Esophagus squamous epithelium (tissue), 5 donors: ENCODE measurements around the gene DAB1. TPM values are rescaled to one million over a fixed set of nuclear protein-coding genes. Genes with fewer than 3 reads are reported as not detected.

Source experiments
- DNase-seq: peaks from one replicate; lab custom pipeline; 2025; lab: John Stamatoyannopoulos, UW
- H3K27ac ChIP-seq, 4 donors: fragments of 200-600 bp; sonication (generic); one replicate each; pipeline ENCODE4 v1.5.1; 2016 to 2019; ENCODE audit warnings: mild to moderate bottlenecking in 1 of 4
- H3K27me3 ChIP-seq, 4 donors: fragments of 200-600 bp; sonication (generic); 1 replicate in 3 of 4; 2 replicates in 1 of 4; pipeline versions ENCODE4 v1.5.1 to v1.6.0; 2017 to 2021; ENCODE audit warnings: antibody characterized with exemption in 1 of 4
- H3K36me3 ChIP-seq, 3 donors: fragments of 200-600 bp; sonication (generic); one replicate each; pipeline ENCODE4 v1.5.1; 2016 to 2019
- H3K4me1 ChIP-seq, 3 donors: fragments of 200-600 bp; sonication (generic); one replicate each; pipeline ENCODE4 v1.5.1; 2017 to 2019
- H3K4me3 ChIP-seq, 4 donors: fragments of 200-600 bp; sonication (generic); 1 replicate in 3 of 4; 2 replicates in 1 of 4; pipeline ENCODE4 v1.5.1; 2016 to 2019; ENCODE audit warnings: mild to moderate bottlenecking in 2 of 4, moderate library complexity in 1 of 4
- H3K9me3 ChIP-seq, 3 donors: fragments of 200-600 bp; sonication (generic); one replicate each; pipeline ENCODE4 v1.5.1; 2016 to 2019
- CTCF ChIP-seq, 6 experiments: fragments of 450-650 bp in 4 of 6; fragments of 200-600 bp in 2 of 6; sonication (generic) in 2 of 6; IDR thresholded peaks; one replicate each; pipeline ENCODE4 v1.5.1; 2016 to 2019; ENCODE audit warnings: antibody characterized with exemption in 6 of 6, mild to moderate bottlenecking in 4 of 6, moderate library complexity in 4 of 6
- POLR2A ChIP-seq, 4 donors: fragments of 450-650 bp; IDR thresholded peaks; one replicate each; pipeline ENCODE4 v1.6.1; 2017; ENCODE audit warnings: antibody characterized with exemption in 4 of 4, mild to moderate bottlenecking in 4 of 4, moderate library complexity in 3 of 4
- WGBS, 2 donors: methylation state at CpG; one replicate each; pipeline ENCODE4 v1.1.5; 2018; 5-methylcytosine and 5-hydroxymethylcytosine counted together
- intact Hi-C: fragments of 100-400 bp; cut with DNase I; formaldehyde crosslinking; loops from one replicate; pipeline ENCODE4 v1.15.0; 2022
- total RNA-seq, 4 donors: library from RNA; depleted of rRNA; stranded (reverse); fragments of >200 nt; gene quantifications; one replicate each; pipeline ENCODE4 v1.1.0, GENCODE V29; 2016
- donor health status: DM: yes; HTN: yes; CAD: no.

The DAB1 gene
- total RNA-seq, 4 donors from 2014 or later: under 0.01 TPM; not detected in 3

GRCh38 chr1:57312869-57313268 lies 111.0 kb downstream of the DAB1 start:
- no peak for DNase-seq
- Histone ChIP-seq H3K27ac (no peak overlapping the region), H3K4me3 (no peak overlapping the region), H3K4me1 (no peaks in the 10 kb centered on the region), H3K36me3 (no peaks in the 10 kb centered on the region), H3K27me3 (no peaks in the 10 kb centered on the region), H3K9me3 (no peaks in the 10 kb centered on the region)
- intact Hi-C loops: no loop called here
- 58 to 76% methylated on average over 2 to 3 of the region's 7 CpGs for WGBS, 2 donors
- no peak for TF ChIP-seq POLR2A (IDR thresholded peaks at IDR 0.05)
- TF ChIP-seq CTCF (IDR thresholded peaks at IDR 0.05): no peak

DNA sequence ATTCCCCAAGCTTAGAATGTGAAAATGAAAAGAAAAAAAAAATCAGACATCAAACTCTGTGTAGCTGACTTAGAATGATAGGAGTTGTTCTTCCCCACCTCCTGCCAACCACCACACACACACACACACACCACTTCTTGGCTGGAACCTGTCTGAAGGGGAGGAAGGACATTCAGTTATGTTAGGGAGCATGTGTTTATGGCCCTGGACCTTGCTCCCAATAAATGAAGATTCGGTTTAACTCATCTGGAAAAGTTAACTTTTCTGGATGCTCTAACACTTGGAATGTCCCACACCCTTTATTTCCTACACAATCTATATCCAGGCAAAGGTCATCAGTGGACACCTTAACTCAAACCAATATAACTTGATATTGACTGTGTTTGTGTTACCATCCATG lies 112.4 kb downstream of the DAB1 start:
- Histone ChIP-seq H3K9me3 (no peaks in the 10 kb centered on the region), H3K4me3 (no peak overlapping the region), H3K36me3 (no peaks in the 10 kb centered on the region), H3K27me3 (no peaks in the 10 kb centered on the region), H3K27ac (no peak overlapping the region), H3K4me1 (no peaks in the 10 kb centered on the region)
- TF ChIP-seq POLR2A (IDR thresholded peaks at IDR 0.05) (no peak), CTCF (IDR thresholded peaks at IDR 0.05) (no peak)
- no peak for DNase-seq
- 63 to 100% methylated on average over 1 of the region's 1 CpG for WGBS, 2 donors
- intact Hi-C loops: no loop called here

GRCh38 chr1:57311006-57311405 lies 112.9 kb downstream of the DAB1 start:
- H3K36me3 ChIP-seq: no peaks in the 10 kb centered on the region
- no peak for TF ChIP-seq POLR2A (IDR thresholded peaks at IDR 0.05)
- TF ChIP-seq CTCF (IDR thresholded peaks at IDR 0.05): no peak
- no peak overlapping the region for H3K4me3 ChIP-seq
- DNase-seq: no peak
- H3K9me3 ChIP-seq: no peaks in the 10 kb centered on the region
- no peaks in the 10 kb centered on the region for H3K27me3 ChIP-seq
- 45 to 49% methylated on average over 5 of the region's 5 CpGs for WGBS, 2 donors
- intact Hi-C loops: no loop called here
- H3K4me1 ChIP-seq: no peaks in the 10 kb centered on the region
- no peak overlapping the region for H3K27ac ChIP-seq

- DNase-seq: no peak
- H3K9me3 ChIP-seq: no peaks in the 10 kb centered on the region
- no peak overlapping the region for H3K27ac ChIP-seq
- intact Hi-C loops: no loop called here
- 52 to 72% methylated on average over 2 of the region's 2 CpGs for WGBS, 2 donors
- no peaks in the 10 kb centered on the region for H3K4me1 ChIP-seq
- H3K27me3 ChIP-seq: no peaks in the 10 kb centered on the region
- H3K36me3 ChIP-seq: no peaks in the 10 kb centered on the region
- no peak for TF ChIP-seq CTCF (IDR thresholded peaks at IDR 0.05)
- no peak for TF ChIP-seq POLR2A (IDR thresholded peaks at IDR 0.05)
- no peak overlapping the region for H3K4me3 ChIP-seq
Observed at GRCh38 chr1:57309630-57310029, 114.2 kb downstream of the DAB1 start.

DNA sequence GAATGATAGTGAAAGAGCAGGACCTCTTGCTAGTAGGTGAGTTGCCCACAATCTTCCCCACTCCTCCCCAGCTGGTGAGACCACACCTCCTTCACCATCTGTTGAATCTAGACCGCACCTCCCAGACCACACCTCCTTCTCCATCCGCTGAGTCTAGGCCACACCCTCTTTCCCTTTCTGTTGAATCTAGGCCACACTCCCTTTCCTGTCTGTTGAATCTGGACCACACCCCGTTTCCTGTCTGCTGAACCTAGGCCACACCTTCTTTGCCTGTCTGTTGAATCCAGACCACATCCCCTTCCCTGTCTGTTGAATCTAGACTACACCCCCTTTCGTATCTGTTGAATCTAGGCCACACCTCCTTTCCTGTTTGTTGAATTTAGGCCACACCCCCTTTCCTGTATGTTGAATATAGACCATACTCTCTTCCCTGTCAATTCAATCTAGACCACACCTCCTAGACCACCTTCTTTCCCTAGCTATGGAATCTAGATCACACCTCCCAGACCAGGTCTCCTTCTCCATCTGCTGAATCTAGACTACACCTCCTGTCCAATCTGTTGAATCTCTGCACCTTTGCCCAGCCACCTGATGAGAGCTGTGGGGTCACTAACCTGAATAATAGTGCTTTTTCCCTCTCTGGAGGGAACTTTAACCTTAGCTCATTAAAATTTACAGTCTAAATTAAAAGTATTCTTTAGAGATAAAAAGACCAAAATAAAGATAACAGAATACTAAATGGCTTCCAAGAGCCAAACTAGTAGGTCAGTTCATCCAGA lies 116.3 kb downstream of the DAB1 start:
- TF ChIP-seq CTCF (IDR thresholded peaks at IDR 0.05) (no peak), POLR2A (IDR thresholded peaks at IDR 0.05) (no peak)
- Histone ChIP-seq H3K4me3 (no peak overlapping the region), H3K27ac (no peak overlapping the region), H3K36me3 (no peaks in the 10 kb centered on the region), H3K27me3 (no peaks in the 10 kb centered on the region), H3K9me3 (no peaks in the 10 kb centered on the region), H3K4me1 (no peaks in the 10 kb centered on the region)
- intact Hi-C loops: no loop called here
- 69 to 80% methylated on average over 4 of the region's 4 CpGs for WGBS, 2 donors
- DNase-seq: no peak
